ENCODE measurements around the gene SLITRK5. TPM values are rescaled to one million over a fixed set of nuclear protein-coding genes. Genes with fewer than 3 reads are reported as not detected.

SLITRK5 gene
- total and polyA plus RNA-seq, 4 donors, result 0.02 to 4.5 (median 0.04) TPM

GRCh38 chr13:87678372-87678752 lies 7.2 kb downstream of the SLITRK5 start:
- Histone ChIP-seq H3K9me3 (ENCODE audit: control insufficient read depth in 4 of 4, insufficient read depth in 3 of 4, low read length in 3 of 4) (peaks cover 0 to 15% (median 0%) of the 10 kb centered on the region in 4 donors), H3K27me3 (ENCODE audit: control insufficient read depth in 3 of 3, insufficient read depth in 3 of 3, low read length in 2 of 3) (peaks cover 0 to 22% (median 16%) of the 10 kb centered on the region in 3 donors), H3K9ac (ENCODE audit: insufficient read depth in 1 of 2, low read length in 2 of 2) (no peak overlapping the region), H3K4me3 (no peak overlapping the region), H3K4me1 (ENCODE audit: control insufficient read depth in 5 of 5, insufficient read depth in 5 of 5, low read length in 5 of 5) (peaks cover 0 to 11% (median 7%) of the 10 kb centered on the region in 5 donors), H3K27ac (ENCODE audit: low read depth in 1 of 2, low read length in 1 of 2) (no peak overlapping the region), H3K36me3 (ENCODE audit: control insufficient read depth in 4 of 4, insufficient read depth in 4 of 4, low read length in 4 of 4) (peaks cover 0 to 5% (median 2%) of the 10 kb centered on the region in 4 donors)
- 18 to 21% methylated on average over 8 of the region's 8 CpGs for WGBS, 2 donors
- DNase-seq, result no peak
- no peak for TF ChIP-seq CTCF (IDR thresholded peaks at IDR 0.05; ENCODE audit: control extremely low read depth, extremely low read depth)
- no peak for ATAC-seq (ENCODE audit: insufficient read depth, low FRiP score)

GRCh38 chr13:87680298-87680697 lies 9.1 kb downstream of the SLITRK5 start:
- TF ChIP-seq CTCF (IDR thresholded peaks at IDR 0.05; ENCODE audit: control extremely low read depth, extremely low read depth), result no peak
- no peak overlapping the region for H3K27ac ChIP-seq (ENCODE audit: low read depth in 1 of 2, low read length in 1 of 2)
- DNase-seq (peak; percentile 19 to 74 (median 59)), ATAC-seq (ENCODE audit: insufficient read depth, low FRiP score) (no peak)
- no peak overlapping the region for H3K9ac ChIP-seq (ENCODE audit: insufficient read depth in 1 of 2, low read length in 2 of 2)
- peaks cover 0 to 8% (median 0%) of the 10 kb centered on the region in 5 donors for H3K4me1 ChIP-seq (ENCODE audit: control insufficient read depth in 5 of 5, insufficient read depth in 5 of 5, low read length in 5 of 5)
- H3K9me3 ChIP-seq (ENCODE audit: control insufficient read depth in 4 of 4, insufficient read depth in 3 of 4, low read length in 3 of 4), result peaks cover 0 to 11% (median 0%) of the 10 kb centered on the region in 4 donors
- peaks cover 0 to 12% (median 6%) of the 10 kb centered on the region in 3 donors for H3K27me3 ChIP-seq (ENCODE audit: control insufficient read depth in 3 of 3, insufficient read depth in 3 of 3, low read length in 2 of 3)
- 38 to 45% methylated on average over 1 of the region's 1 CpG for WGBS, 2 donors
- no peak overlapping the region for H3K4me3 ChIP-seq
- H3K36me3 ChIP-seq (ENCODE audit: control insufficient read depth in 4 of 4, insufficient read depth in 4 of 4, low read length in 4 of 4), result peaks cover 0 to 5% (median 2%) of the 10 kb centered on the region in 4 donors

DNA sequence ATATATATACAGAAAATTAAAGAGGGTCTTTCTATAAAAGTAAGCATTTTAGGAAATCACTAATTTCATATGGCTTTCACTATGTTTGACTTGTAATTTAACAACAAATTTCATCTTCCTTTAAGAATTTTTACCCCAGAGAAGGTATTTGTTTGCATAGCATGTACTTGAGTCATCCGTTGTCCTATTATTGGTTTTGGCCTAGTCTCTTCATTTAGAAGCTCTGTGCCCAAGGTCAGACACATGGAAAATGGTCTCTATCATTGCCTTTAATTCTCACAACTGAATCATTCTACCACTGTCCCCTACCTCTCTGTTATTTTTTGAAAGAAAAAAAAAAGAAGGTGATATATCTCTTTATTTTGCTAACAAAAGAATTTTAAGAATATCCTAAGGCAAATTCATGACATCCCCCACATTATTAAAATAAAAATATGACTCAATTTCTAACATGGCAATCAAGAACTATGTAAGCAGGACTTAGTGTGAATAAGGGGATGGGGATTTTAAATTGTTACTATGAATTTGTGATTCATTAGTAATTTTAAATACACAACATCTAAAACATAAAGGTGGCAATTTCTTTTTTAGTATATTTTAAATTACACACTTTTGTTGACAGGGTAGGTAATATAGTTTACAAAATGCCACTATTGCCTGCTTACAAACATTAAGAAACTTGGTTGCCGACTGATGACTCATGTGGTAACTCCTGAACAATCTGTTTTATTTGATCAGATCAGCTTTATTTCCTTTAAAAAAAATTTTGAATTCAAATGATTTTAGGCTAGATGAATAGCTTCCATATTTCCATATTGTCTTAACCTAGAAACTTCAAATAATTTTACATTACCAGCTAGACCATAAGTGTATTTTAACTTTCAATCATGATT lies 13.9 kb downstream of the SLITRK5 start:
- Histone ChIP-seq H3K9ac (ENCODE audit: insufficient read depth in 1 of 2, low read length in 2 of 2) (no peak overlapping the region), H3K4me3 (no peak overlapping the region), H3K4me1 (ENCODE audit: control insufficient read depth in 5 of 5, insufficient read depth in 5 of 5, low read length in 5 of 5) (no peaks in the 10 kb centered on the region), H3K27me3 (ENCODE audit: control insufficient read depth in 3 of 3, insufficient read depth in 3 of 3, low read length in 2 of 3) (no peaks in the 10 kb centered on the region), H3K36me3 (ENCODE audit: control insufficient read depth in 4 of 4, insufficient read depth in 4 of 4, low read length in 4 of 4) (no peaks in the 10 kb centered on the region), H3K9me3 (ENCODE audit: control insufficient read depth in 4 of 4, insufficient read depth in 3 of 4, low read length in 3 of 4) (no peaks in the 10 kb centered on the region), H3K27ac (ENCODE audit: low read depth in 1 of 2, low read length in 1 of 2) (no peak overlapping the region)
- 81 to 85% methylated on average over 2 of the region's 2 CpGs for WGBS, 2 donors
- no peak for DNase-seq
- TF ChIP-seq CTCF (IDR thresholded peaks at IDR 0.05; ENCODE audit: control extremely low read depth, extremely low read depth), result no peak
- ATAC-seq (ENCODE audit: insufficient read depth, low FRiP score), result no peak
